ENCODE results near the gene SLX4. TPM values are rescaled to one million over a fixed set of nuclear protein-coding genes. Genes with fewer than 3 reads are reported as not detected.

The SLX4 gene
- polyA plus RNA-seq, 2 of the 4 experiments (the other 2 are of a cell fraction) = 3.0 to 5.0 TPM

DNA sequence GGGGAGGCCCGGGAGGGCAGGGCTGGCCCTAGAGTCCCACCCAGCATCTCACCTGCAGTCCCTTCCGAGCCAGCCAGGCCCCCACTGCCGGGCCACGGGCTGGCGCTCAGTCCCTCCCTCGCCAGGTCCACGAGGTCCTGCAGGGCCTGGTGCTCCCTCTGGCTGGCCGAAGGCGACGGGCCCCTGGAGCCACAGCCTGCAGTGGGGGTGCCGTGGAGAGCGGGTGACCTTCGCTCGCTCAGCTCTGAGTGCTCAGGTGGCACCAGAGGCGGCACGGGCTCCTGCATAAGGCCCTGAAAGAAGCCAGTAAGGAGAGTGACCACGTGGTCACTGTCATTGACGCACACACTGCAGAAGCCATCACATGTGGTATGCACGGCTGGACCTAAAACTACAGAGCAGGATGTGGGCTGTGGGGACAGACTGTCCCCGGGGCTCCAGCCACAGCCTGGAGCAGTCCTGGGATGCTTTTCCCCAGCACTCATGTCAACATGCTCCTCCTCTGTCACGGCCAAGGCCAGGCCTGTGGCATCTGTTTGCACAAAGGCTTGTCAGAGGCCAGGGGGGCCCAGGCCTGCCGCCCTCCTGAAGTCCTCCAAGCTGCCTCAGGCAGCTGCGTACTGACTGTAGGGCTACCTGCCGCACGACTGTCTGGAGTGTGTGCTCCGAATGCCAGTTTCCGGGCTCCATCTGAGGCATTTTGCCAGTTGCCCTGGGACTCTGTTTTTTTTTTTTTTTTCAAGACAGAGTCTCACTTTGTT lies 15.1 kb downstream of the SLX4 start:
- ChIA-PET POLR2A (no interaction called here), CTCF (no interaction called here)
- Histone ChIP-seq H3K27ac (no peak overlapping the region), H3K9me3 (peaks cover 8% of the 10 kb centered on the region; the same call in 1 of the 3 replicates), H3K4me1 (no peaks in the 10 kb centered on the region), H3K4me2 (no peak overlapping the region), H3K4me3 (no peak overlapping the region)
- FAIRE-seq (no peak), DNase-seq (ENCODE audit: low read depth in 1 of 2, low spot score in 1 of 2) (no peak), ATAC-seq (peak in 1 of 2 experiments; percentile 41; a peak in 1 of 6 replicates)
- TF ChIP-seq, protein P1, sequence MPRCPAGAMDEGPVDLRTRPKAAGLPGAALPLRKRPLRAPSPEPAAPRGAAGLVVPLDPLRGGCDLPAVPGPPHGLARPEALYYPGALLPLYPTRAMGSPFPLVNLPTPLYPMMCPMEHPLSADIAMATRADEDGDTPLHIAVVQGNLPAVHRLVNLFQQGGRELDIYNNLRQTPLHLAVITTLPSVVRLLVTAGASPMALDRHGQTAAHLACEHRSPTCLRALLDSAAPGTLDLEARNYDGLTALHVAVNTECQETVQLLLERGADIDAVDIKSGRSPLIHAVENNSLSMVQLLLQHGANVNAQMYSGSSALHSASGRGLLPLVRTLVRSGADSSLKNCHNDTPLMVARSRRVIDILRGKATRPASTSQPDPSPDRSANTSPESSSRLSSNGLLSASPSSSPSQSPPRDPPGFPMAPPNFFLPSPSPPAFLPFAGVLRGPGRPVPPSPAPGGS (IDR thresholded peaks at IDR 0.05) = no peak
- TF ChIP-seq, protein P2, sequence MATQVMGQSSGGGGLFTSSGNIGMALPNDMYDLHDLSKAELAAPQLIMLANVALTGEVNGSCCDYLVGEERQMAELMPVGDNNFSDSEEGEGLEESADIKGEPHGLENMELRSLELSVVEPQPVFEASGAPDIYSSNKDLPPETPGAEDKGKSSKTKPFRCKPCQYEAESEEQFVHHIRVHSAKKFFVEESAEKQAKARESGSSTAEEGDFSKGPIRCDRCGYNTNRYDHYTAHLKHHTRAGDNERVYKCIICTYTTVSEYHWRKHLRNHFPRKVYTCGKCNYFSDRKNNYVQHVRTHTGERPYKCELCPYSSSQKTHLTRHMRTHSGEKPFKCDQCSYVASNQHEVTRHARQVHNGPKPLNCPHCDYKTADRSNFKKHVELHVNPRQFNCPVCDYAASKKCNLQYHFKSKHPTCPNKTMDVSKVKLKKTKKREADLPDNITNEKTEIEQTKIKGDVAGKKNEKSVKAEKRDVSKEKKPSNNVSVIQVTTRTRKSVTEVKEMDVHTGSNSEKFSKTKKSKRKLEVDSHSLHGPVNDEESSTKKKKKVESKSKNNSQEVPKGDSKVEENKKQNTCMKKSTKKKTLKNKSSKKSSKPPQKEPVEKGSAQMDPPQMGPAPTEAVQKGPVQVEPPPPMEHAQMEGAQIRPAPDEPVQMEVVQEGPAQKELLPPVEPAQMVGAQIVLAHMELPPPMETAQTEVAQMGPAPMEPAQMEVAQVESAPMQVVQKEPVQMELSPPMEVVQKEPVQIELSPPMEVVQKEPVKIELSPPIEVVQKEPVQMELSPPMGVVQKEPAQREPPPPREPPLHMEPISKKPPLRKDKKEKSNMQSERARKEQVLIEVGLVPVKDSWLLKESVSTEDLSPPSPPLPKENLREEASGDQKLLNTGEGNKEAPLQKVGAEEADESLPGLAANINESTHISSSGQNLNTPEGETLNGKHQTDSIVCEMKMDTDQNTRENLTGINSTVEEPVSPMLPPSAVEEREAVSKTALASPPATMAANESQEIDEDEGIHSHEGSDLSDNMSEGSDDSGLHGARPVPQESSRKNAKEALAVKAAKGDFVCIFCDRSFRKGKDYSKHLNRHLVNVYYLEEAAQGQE (IDR thresholded peaks at IDR 0.05) = no peak
- no peak for TF ChIP-seq FOSB (CRISPR knock-in tag; IDR thresholded peaks at IDR 0.05)
- no peak for TF ChIP-seq MAZ (IDR thresholded peaks at IDR 0.05; ENCODE audit: borderline replicate concordance, low read depth, low read length)
- TF ChIP-seq, protein P3, sequence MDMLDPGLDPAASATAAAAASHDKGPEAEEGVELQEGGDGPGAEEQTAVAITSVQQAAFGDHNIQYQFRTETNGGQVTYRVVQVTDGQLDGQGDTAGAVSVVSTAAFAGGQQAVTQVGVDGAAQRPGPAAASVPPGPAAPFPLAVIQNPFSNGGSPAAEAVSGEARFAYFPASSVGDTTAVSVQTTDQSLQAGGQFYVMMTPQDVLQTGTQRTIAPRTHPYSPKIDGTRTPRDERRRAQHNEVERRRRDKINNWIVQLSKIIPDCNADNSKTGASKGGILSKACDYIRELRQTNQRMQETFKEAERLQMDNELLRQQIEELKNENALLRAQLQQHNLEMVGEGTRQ (IDR thresholded peaks at IDR 0.05) = no peak
- no peak for TF ChIP-seq SREBF2 (IDR thresholded peaks at IDR 0.05)
- TF ChIP-seq, protein P4, sequence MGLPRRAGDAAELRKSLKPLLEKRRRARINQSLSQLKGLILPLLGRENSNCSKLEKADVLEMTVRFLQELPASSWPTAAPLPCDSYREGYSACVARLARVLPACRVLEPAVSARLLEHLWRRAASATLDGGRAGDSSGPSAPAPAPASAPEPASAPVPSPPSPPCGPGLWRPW (IDR thresholded peaks at IDR 0.05) = no peak
- no peak for TF ChIP-seq ZNF302 (CRISPR knock-in tag; IDR thresholded peaks at IDR 0.05)
- TF ChIP-seq ZC3H11A (IDR thresholded peaks at IDR 0.05) = no peak
- no peak for TF ChIP-seq JUNB (IDR thresholded peaks at IDR 0.05)
- TF ChIP-seq CBX2 (IDR thresholded peaks at IDR 0.05; ENCODE audit: borderline replicate concordance, low read depth) = no peak
- no peak for TF ChIP-seq NFE2L2 (conservative IDR thresholded peaks at IDR 0.05; ENCODE audit: low read length)
- 83% methylated on average over 13 of the region's 27 CpGs for WGBS (ENCODE audit: missing lambda C conversion rate)

DNA sequence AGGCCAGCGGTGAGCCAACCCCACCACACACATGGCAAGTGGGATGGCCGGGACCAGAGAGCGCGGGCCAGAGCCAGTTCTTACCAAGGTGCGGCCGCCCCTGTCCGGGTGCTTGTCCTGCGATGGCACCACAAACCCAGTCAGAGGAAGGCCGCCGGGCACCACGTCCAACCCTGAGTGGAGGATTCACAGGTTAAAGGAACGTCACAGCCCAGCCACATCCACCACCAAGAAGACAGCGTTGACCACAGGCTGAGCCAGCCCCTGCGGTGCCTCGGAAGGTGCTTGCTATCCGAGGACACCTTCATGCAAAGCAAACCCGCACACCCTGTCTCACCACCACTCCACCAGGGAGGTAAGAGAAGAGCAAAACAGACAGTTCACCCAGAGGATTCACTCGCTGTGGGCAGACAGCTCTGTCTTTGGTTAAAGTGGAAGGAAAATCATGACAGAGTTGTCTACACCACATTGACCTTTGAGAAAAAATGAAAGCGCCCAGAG lies 15.8 kb downstream of the SLX4 start:
- DNase-seq (ENCODE audit: low read depth in 1 of 2, low spot score in 1 of 2) (no peak), FAIRE-seq (no peak), ATAC-seq (no peak)
- Histone ChIP-seq H3K27ac (no peak overlapping the region), H3K4me2 (no peak overlapping the region), H3K4me1 (no peaks in the 10 kb centered on the region), H3K9me3 (peaks cover 8% of the 10 kb centered on the region; the same call in 1 of the 3 replicates), H3K4me3 (no peak overlapping the region)
- TF ChIP-seq RAD21 (conservative IDR thresholded peaks at IDR 0.05 in 1 of 2, IDR thresholded peaks at IDR 0.05 in 1 of 2) (no peak), CEBPB (IDR thresholded peaks at IDR 0.05) (no peak), ZC3H11A (IDR thresholded peaks at IDR 0.05) (no peak), RARB (CRISPR knock-in tag; IDR thresholded peaks at IDR 0.05) (no peak), POLR2A (IDR thresholded peaks at IDR 0.05; ENCODE audit: low read length) (no peak), MAFK (IDR thresholded peaks at IDR 0.05; ENCODE audit: partially characterized antibody) (no peak), HOXB5 (CRISPR knock-in tag; IDR thresholded peaks at IDR 0.05) (no peak), RCOR1 (IDR thresholded peaks at IDR 0.05; ENCODE audit: low read depth, low read length) (no peak), CHD2 (IDR thresholded peaks at IDR 0.05; ENCODE audit: low read length, partially characterized antibody) (no peak), FOSL2 (IDR thresholded peaks at IDR 0.05) (no peak), FOSL2 (CRISPR knock-in tag; IDR thresholded peaks at IDR 0.05) (no peak)
- TF ChIP-seq, protein P5, sequence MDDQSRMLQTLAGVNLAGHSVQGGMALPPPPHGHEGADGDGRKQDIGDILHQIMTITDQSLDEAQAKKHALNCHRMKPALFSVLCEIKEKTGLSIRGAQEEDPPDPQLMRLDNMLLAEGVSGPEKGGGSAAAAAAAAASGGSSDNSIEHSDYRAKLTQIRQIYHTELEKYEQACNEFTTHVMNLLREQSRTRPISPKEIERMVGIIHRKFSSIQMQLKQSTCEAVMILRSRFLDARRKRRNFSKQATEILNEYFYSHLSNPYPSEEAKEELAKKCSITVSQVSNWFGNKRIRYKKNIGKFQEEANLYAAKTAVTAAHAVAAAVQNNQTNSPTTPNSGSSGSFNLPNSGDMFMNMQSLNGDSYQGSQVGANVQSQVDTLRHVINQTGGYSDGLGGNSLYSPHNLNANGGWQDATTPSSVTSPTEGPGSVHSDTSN (IDR thresholded peaks at IDR 0.05) = no peak
- WGBS (ENCODE audit: missing lambda C conversion rate) = 93% methylated on average over 19 of the region's 19 CpGs
- CTCF ChIA-PET = interaction anchor here (1.1 kb wide), 1 partner anchor 12 kb away, joined by 3 read pairs; no protein-coding TSS in a partner anchor
- POLR2A ChIA-PET = no interaction called here
